ENCODE data around the gene KCNC1. TPM values are rescaled to one million over a fixed set of nuclear protein-coding genes. Genes with fewer than 3 reads are reported as not detected.

KCNC1 gene
- total and polyA plus RNA-seq, 2 experiments from 2014 or later: 0.11 TPM; not detected in 1

GRCh38 chr11:17735818-17736578 is 1.4 kb downstream of the KCNC1 start:
- Histone ChIP-seq H3K27ac (ENCODE audit: low read depth) (no peak overlapping the region), H3K9me2 (ENCODE audit: insufficient read depth) (no peaks in the 10 kb centered on the region), H3K4me3 (peak overlapping the region; percentile 66), H4K20me1 (replicated peaks; ENCODE audit: insufficient read depth) (peaks cover 7% of the 10 kb centered on the region), H3K36me3 (ENCODE audit: insufficient read depth) (no peaks in the 10 kb centered on the region; the same call in 1 of the 2 replicates), H3K4me1 (ENCODE audit: insufficient read depth) (peaks cover 15% of the 10 kb centered on the region), H3K4me2 (peak overlapping the region; percentile 83; the same call in 1 of the 2 replicates), H3F3A (replicated peaks; ENCODE audit: low read depth) (no peaks in the 10 kb centered on the region), H3K79me2 (replicated peaks; ENCODE audit: insufficient read depth) (no peaks in the 10 kb centered on the region), H3K27me3 (ENCODE audit: insufficient read depth) (peaks cover 84% of the 10 kb centered on the region), H2AFZ (no peak overlapping the region)
- no peaks in the 10 kb centered on the region; the same call in 2 of the 3 replicates for H3K36me3 Mint-ChIP-seq (ENCODE audit: low read depth)
- H3K4me3 Mint-ChIP-seq: peak overlapping the region; percentile 58; the same call in 2 of the 3 replicates
- peaks cover 7% of the 10 kb centered on the region for H3K9me3 Mint-ChIP-seq
- no peak for TF ChIP-seq ETS1 (IDR thresholded peaks at IDR 0.05)
- peak; percentile 51 to 58 for TF ChIP-seq CTCF (conservative IDR thresholded peaks at IDR 0.05; ENCODE audit: low read depth in 2 of 2)
- TF ChIP-seq POLR2AphosphoS5 (IDR thresholded peaks at IDR 0.05; ENCODE audit: low read depth): no peak
- TF ChIP-seq ZNF114 (CRISPR knock-in tag; IDR thresholded peaks at IDR 0.05): no peak
- no peak overlapping the region for H3K27ac Mint-ChIP-seq
- DNase-seq (ENCODE audit: low spot score) (peak; percentile 70), ATAC-seq (peak; percentile 12)
- H3K4me1 Mint-ChIP-seq: peaks cover 15% of the 10 kb centered on the region
- H3K27me3 Mint-ChIP-seq (ENCODE audit: insufficient read depth, low read depth, poor library complexity): peaks cover 60% of the 10 kb centered on the region

GRCh38 chr11:17736579-17736893 is 2.0 kb downstream of the KCNC1 start:
- H2AFZ ChIP-seq: no peak overlapping the region
- peak overlapping the region; percentile 83; the same call in 1 of the 2 replicates for H3K4me2 ChIP-seq
- H3K4me3 Mint-ChIP-seq: peak overlapping the region; percentile 10; the same call in 1 of the 3 replicates
- H3K27me3 Mint-ChIP-seq (ENCODE audit: insufficient read depth, low read depth, poor library complexity): peaks cover 60% of the 10 kb centered on the region
- no peaks in the 10 kb centered on the region; the same call in 1 of the 2 replicates for H3K36me3 ChIP-seq (ENCODE audit: insufficient read depth)
- peaks cover 15% of the 10 kb centered on the region for H3K4me1 ChIP-seq (ENCODE audit: insufficient read depth)
- H3F3A ChIP-seq (replicated peaks; ENCODE audit: low read depth): no peaks in the 10 kb centered on the region
- no peak overlapping the region for H3K27ac ChIP-seq (ENCODE audit: low read depth)
- H3K27ac Mint-ChIP-seq: no peak overlapping the region
- DNase-seq (ENCODE audit: low spot score) (no peak), ATAC-seq (no peak)
- peak overlapping the region; percentile 66 for H3K4me3 ChIP-seq
- no peaks in the 10 kb centered on the region for H3K79me2 ChIP-seq (replicated peaks; ENCODE audit: insufficient read depth)
- peaks cover 7% of the 10 kb centered on the region; the same call in 1 of the 2 replicates for H4K20me1 ChIP-seq (replicated peaks; ENCODE audit: insufficient read depth)
- peaks cover 7% of the 10 kb centered on the region for H3K9me3 Mint-ChIP-seq
- no peaks in the 10 kb centered on the region for H3K9me2 ChIP-seq (ENCODE audit: insufficient read depth)
- TF ChIP-seq CREB1 (CRISPR knock-in tag; IDR thresholded peaks at IDR 0.05; ENCODE audit: low read depth) (no peak), EZH2 (IDR thresholded peaks at IDR 0.05; ENCODE audit: low read depth, unreplicated experiment) (peak; percentile 44)
- peaks cover 80% of the 10 kb centered on the region for H3K27me3 ChIP-seq (ENCODE audit: insufficient read depth)
- no peaks in the 10 kb centered on the region; the same call in 2 of the 3 replicates for H3K36me3 Mint-ChIP-seq (ENCODE audit: low read depth)
- peaks cover 15% of the 10 kb centered on the region for H3K4me1 Mint-ChIP-seq

Measured in GM23338 (cell line).